ENCODE data around the gene LRRC56. TPM values are rescaled to one million over a fixed set of nuclear protein-coding genes. Genes with fewer than 3 reads are reported as not detected.

The LRRC56 gene
- total RNA-seq, 1 experiment from 2014 or later = 2.1 TPM

GRCh38 chr11:592918-593317 is 55.6 kb downstream of the LRRC56 start:
- no peaks in the 10 kb centered on the region for H3K9me3 ChIP-seq (ENCODE audit: low read depth, low read length, poor library complexity, severe bottlenecking)
- H3K4me3 ChIP-seq (ENCODE audit: low read depth, low read length, poor library complexity, severe bottlenecking) = no peak overlapping the region
- BruUV-seq (replicated peaks) = no TSS peak
- intact Hi-C loops (cut with micrococcal nuclease; ENCODE audit: unreplicated experiment) = no loop called here
- H3K36me3 ChIP-seq (ENCODE audit: insufficient read depth, low read length, poor library complexity, severe bottlenecking) = peaks cover 55% of the 10 kb centered on the region
- POLR2A ChIA-PET (ENCODE audit: low non-redundant PET) = no interaction called here
- TF ChIP-seq CTCF (conservative IDR thresholded peaks at IDR 0.05; ENCODE audit: low read depth, low read length) (no peak), EZH2 (IDR thresholded peaks at IDR 0.05; ENCODE audit: borderline replicate concordance, low read depth, low read length, poor library complexity, severe bottlenecking) (no peak)
- no peak for DNase-seq (ENCODE audit: low spot score)
- CTCF ChIA-PET = no interaction called here
- no peak overlapping the region for H3K27ac ChIP-seq (ENCODE audit: low read depth, low read length, poor library complexity, severe bottlenecking)
- no peaks in the 10 kb centered on the region for H3K27me3 ChIP-seq (replicated peaks; ENCODE audit: insufficient read depth, low read depth, low read length, poor library complexity)
- H3K4me1 ChIP-seq (ENCODE audit: insufficient read depth, low read length, poor library complexity, severe bottlenecking) = no peaks in the 10 kb centered on the region

GRCh38 chr11:593347-593746 is 56.0 kb downstream of the LRRC56 start:
- H3K4me3 ChIP-seq (ENCODE audit: low read depth, low read length, poor library complexity, severe bottlenecking) = no peak overlapping the region

GRCh38 chr11:595400-595799 is 58.1 kb downstream of the LRRC56 start:
- H3K36me3 ChIP-seq (ENCODE audit: insufficient read depth, low read length, poor library complexity, severe bottlenecking) = peaks cover 53% of the 10 kb centered on the region
- no peak overlapping the region for H3K4me3 ChIP-seq (ENCODE audit: low read depth, low read length, poor library complexity, severe bottlenecking)
- H3K27ac ChIP-seq (ENCODE audit: low read depth, low read length, poor library complexity, severe bottlenecking) = no peak overlapping the region
- BruUV-seq (replicated peaks) = no TSS peak
- intact Hi-C loops (cut with micrococcal nuclease; ENCODE audit: unreplicated experiment) = no loop called here
- ChIA-PET POLR2A (ENCODE audit: low non-redundant PET) (interaction anchor here (0.6 kb wide), 1 partner anchor 13 kb away, joined by 3 read pairs; no protein-coding TSS in a partner anchor), CTCF (no interaction called here)
- no peaks in the 10 kb centered on the region for H3K4me1 ChIP-seq (ENCODE audit: insufficient read depth, low read length, poor library complexity, severe bottlenecking)
- H3K9me3 ChIP-seq (ENCODE audit: low read depth, low read length, poor library complexity, severe bottlenecking) = no peaks in the 10 kb centered on the region
- DNase-seq (ENCODE audit: low spot score) = no peak
- no peaks in the 10 kb centered on the region for H3K27me3 ChIP-seq (replicated peaks; ENCODE audit: insufficient read depth, low read depth, low read length, poor library complexity)
- TF ChIP-seq CTCF (conservative IDR thresholded peaks at IDR 0.05; ENCODE audit: low read depth, low read length) = no peak
- TF ChIP-seq EZH2 (IDR thresholded peaks at IDR 0.05; ENCODE audit: borderline replicate concordance, low read depth, low read length, poor library complexity, severe bottlenecking) = no peak

More at GRCh38 chr11:593347-593746, 56.0 kb downstream of the LRRC56 start:
- CTCF ChIA-PET = no interaction called here
- Histone ChIP-seq H3K27me3 (replicated peaks; ENCODE audit: insufficient read depth, low read depth, low read length, poor library complexity) (no peaks in the 10 kb centered on the region), H3K4me1 (ENCODE audit: insufficient read depth, low read length, poor library complexity, severe bottlenecking) (no peaks in the 10 kb centered on the region), H3K9me3 (ENCODE audit: low read depth, low read length, poor library complexity, severe bottlenecking) (no peaks in the 10 kb centered on the region), H3K36me3 (ENCODE audit: insufficient read depth, low read length, poor library complexity, severe bottlenecking) (peaks cover 53% of the 10 kb centered on the region), H3K27ac (ENCODE audit: low read depth, low read length, poor library complexity, severe bottlenecking) (no peak overlapping the region)
- no TSS peak for BruUV-seq (replicated peaks)
- intact Hi-C loops (cut with micrococcal nuclease; ENCODE audit: unreplicated experiment) = no loop called here
- no peak for DNase-seq (ENCODE audit: low spot score)
- TF ChIP-seq CTCF (conservative IDR thresholded peaks at IDR 0.05; ENCODE audit: low read depth, low read length) (no peak), EZH2 (IDR thresholded peaks at IDR 0.05; ENCODE audit: borderline replicate concordance, low read depth, low read length, poor library complexity, severe bottlenecking) (no peak)
- POLR2A ChIA-PET (ENCODE audit: low non-redundant PET) = no interaction called here

Measured in A673 (cell line).